Activated CD8-positive, alpha-beta T cell treated with anti-CD3 and anti-CD28 coated beads for 36 hours (primary cell): ENCODE results near the gene RAB15. TPM values are rescaled to one million over a fixed set of nuclear protein-coding genes. Genes with fewer than 3 reads are reported as not detected.

Experiments used
- ATAC-seq: fragments of 200-7000 bp; cut with Tn5 transposase; one replicate; pipeline ENCODE4 v1.10.0; 2021; ENCODE audit warnings: mild to moderate bottlenecking, moderate library complexity
- CTCF ChIA-PET: fragments of 350-600 bp; sonication (Branson Sonifier 250); formaldehyde crosslinking; loops from one replicate; lab custom pipeline; 2021; ENCODE audit warnings: antibody characterized with exemption; lab: Charles Lee
- POLR2A ChIA-PET: fragments of 350-600 bp; sonication (Branson Sonifier 250); formaldehyde crosslinking; loops from one replicate; lab custom pipeline; 2021; ENCODE audit warnings: antibody characterized with exemption; lab: Charles Lee
- DNase-seq: peaks from one replicate; pipeline ENCODE4 v3.0.0-alpha.2; 2020
- H3K27ac Mint-ChIP-seq: one replicate; pipeline ENCODE4 v1.8.0; 2021; ENCODE audit warnings: mild to moderate bottlenecking, mixed read lengths
- H3K27me3 Mint-ChIP-seq: one replicate; pipeline ENCODE4 v1.8.0; 2021; ENCODE audit warnings: mixed read lengths
- H3K36me3 Mint-ChIP-seq: one replicate; pipeline ENCODE4 v1.8.0; 2021; ENCODE audit warnings: low read depth, mixed read lengths
- H3K4me1 Mint-ChIP-seq: one replicate; pipeline ENCODE4 v1.8.0; 2021; ENCODE audit warnings: low read depth, mixed read lengths
- H3K4me3 Mint-ChIP-seq: one replicate; pipeline ENCODE4 v1.8.0; 2021; ENCODE audit warnings: mild to moderate bottlenecking, moderate library complexity, mixed read lengths
- H3K9me3 Mint-ChIP-seq: one replicate; pipeline ENCODE4 v1.8.0; 2021; ENCODE audit warnings: mixed read lengths
- intact Hi-C: fragments of 100-400 bp; cut with micrococcal nuclease; formaldehyde crosslinking; loops from one replicate; pipeline ENCODE4 v1.10.0; 2022
- total RNA-seq, 2 experiments: library from RNA; stranded (reverse); gene quantifications; one replicate each; pipeline ENCODE4 v1.2.3, GENCODE V29; 2021
- TF ChIP-seq, protein P1 (sequence below): fragments of 200-600 bp; IDR thresholded peaks from one replicate; pipeline ENCODE4 v1.8.0; 2022; ENCODE audit warnings: antibody characterized with exemption, mild to moderate bottlenecking

The RAB15 gene
- total RNA-seq, 2 experiments from 2014 or later, result 2.1 to 2.3 TPM

- H3K4me3 Mint-ChIP-seq, result no peak overlapping the region
- CTCF ChIA-PET, result interaction anchor here (1.2 to 1.3 kb wide), 2 partner anchors 9 to 16 kb away, joined by 4 to 5 read pairs; partner anchors contain the start of gene FNTB
Measured at GRCh38 chr14:65003394-65003793, 31.3 kb upstream of the RAB15 start.

DNA sequence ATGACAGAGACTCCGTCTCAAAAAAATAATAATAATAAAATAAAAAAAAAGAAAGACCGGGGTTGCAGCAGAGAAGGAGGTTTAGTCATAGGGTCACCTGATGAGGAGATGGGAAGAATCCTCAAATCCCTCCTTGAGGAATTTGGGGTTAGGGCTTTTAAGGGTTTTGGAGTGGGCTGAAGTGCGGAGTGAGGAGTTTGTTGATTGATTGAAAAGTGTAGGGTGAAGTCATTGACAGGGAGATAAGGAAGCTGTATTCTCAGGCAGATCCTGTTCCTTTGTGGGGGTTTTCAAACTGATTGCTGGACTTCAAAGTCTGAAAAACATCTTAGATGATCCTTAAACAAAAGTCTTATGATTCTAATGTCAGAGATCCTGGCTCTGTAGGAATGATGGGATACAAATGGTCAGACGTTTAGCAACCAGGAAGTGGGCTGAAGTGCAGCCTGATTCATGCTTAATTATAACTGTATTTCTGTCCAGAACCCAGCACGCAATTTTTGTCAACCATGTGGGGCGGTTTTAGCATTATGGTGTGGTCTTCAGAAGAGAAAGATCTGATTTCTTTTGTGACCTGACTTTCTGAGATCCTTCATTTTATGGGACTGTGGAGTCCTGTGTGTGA, 30.6 kb upstream of the RAB15 start:
- Mint-ChIP-seq H3K4me3 (no peak overlapping the region), H3K4me1 (peaks cover 45% of the 10 kb centered on the region), H3K27ac (no peak overlapping the region), H3K27me3 (no peaks in the 10 kb centered on the region), H3K36me3 (peaks cover 21% of the 10 kb centered on the region), H3K9me3 (no peaks in the 10 kb centered on the region)
- ChIA-PET POLR2A (interaction anchor here (0.7 kb wide), 1 partner anchor 17 kb away, joined by 3 read pairs; no protein-coding TSS in a partner anchor), CTCF (interaction anchor here (0.7 to 1.5 kb wide), 3 partner anchors 9 to 27 kb away, joined by 4 to 5 read pairs (median 5); no protein-coding TSS in a partner anchor)
- intact Hi-C loops, result no loop called here
- no peak for ATAC-seq
- TF ChIP-seq, protein P1, sequence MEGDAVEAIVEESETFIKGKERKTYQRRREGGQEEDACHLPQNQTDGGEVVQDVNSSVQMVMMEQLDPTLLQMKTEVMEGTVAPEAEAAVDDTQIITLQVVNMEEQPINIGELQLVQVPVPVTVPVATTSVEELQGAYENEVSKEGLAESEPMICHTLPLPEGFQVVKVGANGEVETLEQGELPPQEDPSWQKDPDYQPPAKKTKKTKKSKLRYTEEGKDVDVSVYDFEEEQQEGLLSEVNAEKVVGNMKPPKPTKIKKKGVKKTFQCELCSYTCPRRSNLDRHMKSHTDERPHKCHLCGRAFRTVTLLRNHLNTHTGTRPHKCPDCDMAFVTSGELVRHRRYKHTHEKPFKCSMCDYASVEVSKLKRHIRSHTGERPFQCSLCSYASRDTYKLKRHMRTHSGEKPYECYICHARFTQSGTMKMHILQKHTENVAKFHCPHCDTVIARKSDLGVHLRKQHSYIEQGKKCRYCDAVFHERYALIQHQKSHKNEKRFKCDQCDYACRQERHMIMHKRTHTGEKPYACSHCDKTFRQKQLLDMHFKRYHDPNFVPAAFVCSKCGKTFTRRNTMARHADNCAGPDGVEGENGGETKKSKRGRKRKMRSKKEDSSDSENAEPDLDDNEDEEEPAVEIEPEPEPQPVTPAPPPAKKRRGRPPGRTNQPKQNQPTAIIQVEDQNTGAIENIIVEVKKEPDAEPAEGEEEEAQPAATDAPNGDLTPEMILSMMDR, result no peak
- DNase-seq, result no peak

More at GRCh38 chr14:65003394-65003793, 31.3 kb upstream of the RAB15 start:
- ATAC-seq (peak; percentile 40), DNase-seq (no peak)
- intact Hi-C loops, result no loop called here
- peaks cover 21% of the 10 kb centered on the region for H3K36me3 Mint-ChIP-seq
- peak overlapping the region; percentile 9 for H3K27ac Mint-ChIP-seq
- H3K27me3 Mint-ChIP-seq, result no peaks in the 10 kb centered on the region
- TF ChIP-seq, protein P1, result no peak
- POLR2A ChIA-PET, result no interaction called here
- H3K9me3 Mint-ChIP-seq, result no peaks in the 10 kb centered on the region
- peaks cover 38% of the 10 kb centered on the region for H3K4me1 Mint-ChIP-seq

- Mint-ChIP-seq H3K4me3 (no peak overlapping the region), H3K36me3 (peaks cover 19% of the 10 kb centered on the region), H3K27me3 (no peaks in the 10 kb centered on the region), H3K9me3 (no peaks in the 10 kb centered on the region), H3K4me1 (peaks cover 53% of the 10 kb centered on the region), H3K27ac (no peak overlapping the region)
- ATAC-seq, result no peak
- POLR2A ChIA-PET, result interaction anchor here (0.7 to 1.0 kb wide), 2 partner anchors 12 to 16 kb away, joined by 3 read pairs; no protein-coding TSS in a partner anchor
- CTCF ChIA-PET, result interaction anchor here (0.7 to 1.5 kb wide), 3 partner anchors 11 to 28 kb away, joined by 3 to 5 read pairs (median 4); no protein-coding TSS in a partner anchor
- DNase-seq, result no peak
- TF ChIP-seq, protein P1, result no peak
- intact Hi-C loops, result no loop called here
Measured at GRCh38 chr14:65001723-65002122, 29.6 kb upstream of the RAB15 start.

DNA sequence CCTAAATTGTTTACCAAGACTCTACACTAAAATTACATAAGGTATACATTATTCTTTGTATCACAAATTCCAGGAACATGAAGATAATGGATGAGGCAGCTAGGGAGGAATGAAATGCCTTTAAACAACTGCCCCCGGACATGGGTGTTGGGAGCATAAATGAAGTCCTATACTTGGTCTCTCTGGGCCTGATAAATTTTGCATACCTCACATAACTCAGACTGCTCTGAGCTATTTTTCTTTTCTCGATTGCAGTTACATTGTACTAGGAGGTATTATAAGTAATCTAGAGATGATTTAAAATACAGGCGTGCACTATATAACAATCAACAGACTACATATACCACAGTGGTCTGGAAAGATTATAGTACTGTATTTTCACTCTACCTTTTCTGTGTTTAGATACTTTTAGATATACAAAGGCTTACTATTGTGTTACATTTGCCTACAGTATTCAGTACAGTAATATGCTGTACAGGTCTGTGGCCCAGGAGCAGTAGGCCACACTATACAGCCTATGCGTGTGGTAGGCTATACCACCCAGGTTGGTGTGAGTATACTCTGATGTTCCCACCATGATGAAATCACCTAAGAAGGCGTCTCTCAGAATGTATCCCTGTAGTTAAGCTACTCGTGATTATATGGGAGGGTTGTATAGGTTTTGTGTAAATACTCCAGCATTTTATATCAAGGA, 28.9 kb upstream of the RAB15 start:
- ChIA-PET CTCF (interaction anchor here (0.8 to 1.5 kb wide), 4 partner anchors 11 to 19 kb away, joined by 3 to 6 read pairs (median 4); no protein-coding TSS in a partner anchor), POLR2A (interaction anchor here (1.0 kb wide), 1 partner anchor 11 kb away, joined by 3 read pairs; no protein-coding TSS in a partner anchor)
- H3K4me3 Mint-ChIP-seq, result no peak overlapping the region
- no peak overlapping the region for H3K27ac Mint-ChIP-seq
- DNase-seq (no peak), ATAC-seq (no peak)
- intact Hi-C loops, result no loop called here
- H3K4me1 Mint-ChIP-seq, result peaks cover 53% of the 10 kb centered on the region
- no peaks in the 10 kb centered on the region for H3K27me3 Mint-ChIP-seq
- peaks cover 14% of the 10 kb centered on the region for H3K36me3 Mint-ChIP-seq
- no peaks in the 10 kb centered on the region for H3K9me3 Mint-ChIP-seq
- TF ChIP-seq, protein P1, result no peak
